GM18502 (cell line): ENCODE results near the gene RHO.

Experiments used
- ATAC-seq: cut with Tn5 transposase; IDR thresholded peaks from one replicate; pipeline ENCODE4 v1.9.1; 2021; ENCODE audit warnings: mild to moderate bottlenecking; ENCODE audit not compliant: unreplicated experiment, poor library complexity

RHO gene

GRCh38 chr3:129574206-129574605, 45.8 kb downstream of the RHO start:
- ATAC-seq = no peak

- ATAC-seq = no peak
Measured at GRCh38 chr3:129575233-129575996, 47.0 kb downstream of the RHO start.

GRCh38 chr3:129575997-129576384, 47.6 kb downstream of the RHO start:
- ATAC-seq = no peak

- peak; percentile 41 for ATAC-seq
Measured at GRCh38 chr3:129576514-129577352, 48.3 kb downstream of the RHO start.

GRCh38 chr3:129577366-129577765, 48.9 kb downstream of the RHO start:
- no peak for ATAC-seq

GRCh38 chr3:129577925-129578786, 49.7 kb downstream of the RHO start:
- no peak for ATAC-seq

- no peak for ATAC-seq
Measured at GRCh38 chr3:129579991-129580390, 51.6 kb downstream of the RHO start.

GRCh38 chr3:129581623-129582022, 53.2 kb downstream of the RHO start:
- ATAC-seq = no peak

- ATAC-seq = no peak
Measured at GRCh38 chr3:129582799-129583198, 54.4 kb downstream of the RHO start.

GRCh38 chr3:129583289-129583688, 54.9 kb downstream of the RHO start:
- ATAC-seq = no peak

- no peak for ATAC-seq
Measured at GRCh38 chr3:129584631-129585030, 56.2 kb downstream of the RHO start.
